ENCODE results near the gene GPALPP1. TPM values are rescaled to one million over a fixed set of nuclear protein-coding genes. Genes with fewer than 3 reads are reported as not detected.

GPALPP1 gene
- total RNA-seq, 2 donors from 2014 or later = 24.6 to 29.7 TPM

- H3K27me3 ChIP-seq (replicated peaks; ENCODE audit: insufficient read depth) = no peaks in the 10 kb centered on the region
- H3K36me3 ChIP-seq = no peaks in the 10 kb centered on the region
These were observed 14.8 kb downstream of the GPALPP1 start for GRCh38 chr13:45004096-45004495.

GRCh38 chr13:45007225-45007624, 17.9 kb downstream of the GPALPP1 start:
- H3K36me3 ChIP-seq = no peaks in the 10 kb centered on the region
- no peaks in the 10 kb centered on the region for H3K9me3 ChIP-seq
- intact Hi-C loops (cut with DNase I) = no loop called here

More at GRCh38 chr13:45004096-45004495, 14.8 kb downstream of the GPALPP1 start:
- TF ChIP-seq POLR2A (IDR thresholded peaks at IDR 0.05) = no peak
- TF ChIP-seq POLR2AphosphoS5 (IDR thresholded peaks at IDR 0.05) = no peak
- TF ChIP-seq CTCF (IDR thresholded peaks at IDR 0.05) = no peak
- DNase-seq (ENCODE audit: low spot score) = no peak
- 92% methylated on average over 2 of the region's 2 CpGs for whole genome bisulfite sequencing
- Histone ChIP-seq H3K4me1 (replicated peaks) (no peaks in the 10 kb centered on the region), H3K9me3 (no peaks in the 10 kb centered on the region), H3K4me3 (no peak overlapping the region), H3K27ac (no peak overlapping the region)
- intact Hi-C loops (cut with DNase I) = no loop called here

GRCh38 chr13:45007823-45008222, 18.5 kb downstream of the GPALPP1 start:
- no peaks in the 10 kb centered on the region for H3K36me3 ChIP-seq
- no peak overlapping the region for H3K4me3 ChIP-seq
- intact Hi-C loops (cut with DNase I) = no loop called here
- TF ChIP-seq POLR2AphosphoS5 (IDR thresholded peaks at IDR 0.05) (no peak), POLR2A (IDR thresholded peaks at IDR 0.05) (no peak)
- no peaks in the 10 kb centered on the region for H3K9me3 ChIP-seq
- H3K4me1 ChIP-seq (replicated peaks) = no peaks in the 10 kb centered on the region
- 100% methylated on average over 1 of the region's 1 CpG for WGBS
- no peaks in the 10 kb centered on the region for H3K27me3 ChIP-seq (replicated peaks; ENCODE audit: insufficient read depth)
- H3K27ac ChIP-seq = no peak overlapping the region
- DNase-seq (ENCODE audit: low spot score) = no peak

More at GRCh38 chr13:45007225-45007624, 17.9 kb downstream of the GPALPP1 start:
- Histone ChIP-seq H3K4me1 (replicated peaks) (no peaks in the 10 kb centered on the region), H3K4me3 (no peak overlapping the region), H3K27me3 (replicated peaks; ENCODE audit: insufficient read depth) (no peaks in the 10 kb centered on the region), H3K27ac (no peak overlapping the region)
- no peak for DNase-seq (ENCODE audit: low spot score)
- TF ChIP-seq CTCF (IDR thresholded peaks at IDR 0.05) = no peak
- TF ChIP-seq POLR2A (IDR thresholded peaks at IDR 0.05) = no peak
- TF ChIP-seq POLR2AphosphoS5 (IDR thresholded peaks at IDR 0.05) = no peak

- no peak for DNase-seq (ENCODE audit: low spot score)
- no peak for TF ChIP-seq CTCF (IDR thresholded peaks at IDR 0.05)
- TF ChIP-seq POLR2A (IDR thresholded peaks at IDR 0.05) = no peak
- no peak for TF ChIP-seq POLR2AphosphoS5 (IDR thresholded peaks at IDR 0.05)
- Histone ChIP-seq H3K4me1 (replicated peaks) (no peaks in the 10 kb centered on the region), H3K36me3 (no peaks in the 10 kb centered on the region), H3K4me3 (no peak overlapping the region), H3K27ac (no peak overlapping the region), H3K9me3 (no peaks in the 10 kb centered on the region), H3K27me3 (replicated peaks; ENCODE audit: insufficient read depth) (no peaks in the 10 kb centered on the region)
- intact Hi-C loops (cut with DNase I) = no loop called here
- WGBS = 92% methylated on average over 6 of the region's 6 CpGs
These were observed 21.9 kb downstream of the GPALPP1 start for GRCh38 chr13:45011198-45011597.

GRCh38 chr13:45015300-45015699, 26.0 kb downstream of the GPALPP1 start:
- TF ChIP-seq CTCF (IDR thresholded peaks at IDR 0.05) (no peak), POLR2AphosphoS5 (IDR thresholded peaks at IDR 0.05) (no peak), POLR2A (IDR thresholded peaks at IDR 0.05) (no peak)
- no peak for DNase-seq (ENCODE audit: low spot score)
- Histone ChIP-seq H3K36me3 (no peaks in the 10 kb centered on the region), H3K27ac (no peak overlapping the region), H3K4me1 (replicated peaks) (no peaks in the 10 kb centered on the region), H3K27me3 (replicated peaks; ENCODE audit: insufficient read depth) (no peaks in the 10 kb centered on the region), H3K9me3 (no peaks in the 10 kb centered on the region), H3K4me3 (no peak overlapping the region)
- 76% methylated on average over 2 of the region's 2 CpGs for WGBS
- intact Hi-C loops (cut with DNase I) = no loop called here

Measured in prostate gland (tissue), 2 donors.